OCI-LY1 (cell line): ENCODE data around the gene GLG1.

Source experiments
- H2AFZ ChIP-seq: fragments of 200-600 bp; sonication (generic), shearing (Covaris generic); 2 replicates; pipeline ENCODE4 v1.6.0; 2014; ENCODE audit warnings: antibody characterized with exemption, mild to moderate bottlenecking, low read length
- H3F3A ChIP-seq: fragments of 200-600 bp; sonication (generic), shearing (Covaris generic); 2 replicates; pipeline ENCODE4 v1.6.0; 2014; ENCODE audit warnings: mild to moderate bottlenecking, antibody characterized with exemption, low read length, moderate library complexity; ENCODE audit not compliant: insufficient read depth
- H3K27ac ChIP-seq: fragments of 200-600 bp; sonication (generic); 2 replicates; pipeline ENCODE4 v1.5.1; 2014; ENCODE audit warnings: low read length, mixed run types, mild to moderate bottlenecking, low read depth; ENCODE audit not compliant: poor library complexity, severe bottlenecking
- H3K27me3 ChIP-seq: fragments of 200-600 bp; sonication (generic); 2 replicates; pipeline ENCODE4 v1.6.0; 2014; ENCODE audit warnings: antibody characterized with exemption, mild to moderate bottlenecking, low read length, moderate library complexity; ENCODE audit not compliant: insufficient read depth
- H3K36me3 ChIP-seq: fragments of 200-600 bp; sonication (generic); 2 replicates; pipeline ENCODE4 v1.6.1; 2014; ENCODE audit warnings: mild to moderate bottlenecking, antibody characterized with exemption, low read length, moderate library complexity, mixed read lengths; ENCODE audit not compliant: insufficient read depth
- H3K4me1 ChIP-seq: fragments of 200-600 bp; sonication (generic); 2 replicates; pipeline ENCODE4 v1.5.1; 2014; ENCODE audit warnings: mild to moderate bottlenecking, low read length, moderate library complexity; ENCODE audit not compliant: insufficient read depth, severe bottlenecking
- H3K4me2 ChIP-seq: fragments of 200-600 bp; sonication (generic), shearing (Covaris generic); 2 replicates; pipeline ENCODE4 v1.6.1; 2014; ENCODE audit warnings: low read length
- H3K4me3 ChIP-seq: fragments of 200-600 bp; sonication (generic); 2 replicates; pipeline ENCODE4 v1.5.1; 2014; ENCODE audit warnings: low read length, low read depth, mild to moderate bottlenecking, mixed read lengths; ENCODE audit not compliant: poor library complexity, severe bottlenecking
- H3K79me2 ChIP-seq: fragments of 200-600 bp; shearing (Covaris generic); 2 replicates; pipeline ENCODE4 v1.6.1; 2016; ENCODE audit warnings: mixed run types, low read length, mixed read lengths; ENCODE audit not compliant: insufficient read depth
- H3K9ac ChIP-seq: fragments of 200-600 bp; sonication (generic), shearing (Covaris generic); 2 replicates; pipeline ENCODE4 v1.6.1; 2014; ENCODE audit warnings: mild to moderate bottlenecking, low read length, mixed read lengths
- H3K9me2 ChIP-seq: fragments of 200-600 bp; sonication (generic), shearing (Covaris generic); 2 replicates; pipeline ENCODE4 v1.6.1; 2014; ENCODE audit warnings: low read depth, mild to moderate bottlenecking, low read length, mixed read lengths
- H3K9me3 ChIP-seq: fragments of 200-600 bp; shearing (Covaris generic); 2 replicates; pipeline ENCODE4 v1.6.1; 2014; ENCODE audit warnings: low read length, mixed read lengths
- H4K20me1 ChIP-seq: fragments of 200-600 bp; sonication (generic), shearing (Covaris generic); 2 replicates; pipeline ENCODE4 v1.6.0; 2016; ENCODE audit warnings: mild to moderate bottlenecking, low read length; ENCODE audit not compliant: insufficient read depth
- CTCF ChIP-seq: fragments of 200-600 bp; sonication (generic), shearing (Covaris generic); IDR thresholded peaks from 2 replicates; pipeline ENCODE4 v1.5.1; 2017; ENCODE audit warnings: mild to moderate bottlenecking, antibody characterized with exemption, low read length, moderate library complexity, mixed read lengths
- EZH2 ChIP-seq: fragments of 200-600 bp; sonication (generic), shearing (Covaris generic); IDR thresholded peaks from 2 replicates; pipeline ENCODE4 v1.8.0; 2017; ENCODE audit warnings: borderline replicate concordance, mixed run types, mild to moderate bottlenecking, antibody characterized with exemption, low read length, moderate library complexity, mixed read lengths

GLG1 gene

DNA sequence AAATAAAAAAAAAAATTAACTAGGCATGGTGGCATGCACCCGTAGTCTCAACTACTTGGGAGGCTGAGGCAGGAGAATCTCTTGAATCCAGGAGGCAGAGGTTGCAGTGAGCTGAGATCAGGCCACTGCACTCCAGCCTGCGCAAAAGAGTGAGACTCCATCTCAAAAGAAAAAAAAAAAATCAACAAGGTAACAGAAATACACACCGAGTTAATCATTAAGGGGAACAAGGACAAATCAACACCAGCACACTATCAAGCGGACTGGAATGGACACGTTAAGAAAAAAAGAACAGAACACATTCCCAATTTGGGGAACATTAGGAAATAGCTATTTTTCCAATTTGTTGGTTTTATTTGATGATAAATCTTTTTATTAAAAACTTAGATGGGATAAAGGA lies 28.4 kb upstream of the GLG1 start:
- no peaks in the 10 kb centered on the region for H3K9me3 ChIP-seq
- H3K36me3 ChIP-seq, result peaks cover 97% of the 10 kb centered on the region
- H3K4me1 ChIP-seq, result no peaks in the 10 kb centered on the region
- H3K9me2 ChIP-seq, result no peaks in the 10 kb centered on the region
- H3K4me2 ChIP-seq, result no peak overlapping the region
- no peak overlapping the region for H2AFZ ChIP-seq
- TF ChIP-seq CTCF (no peak), EZH2 (no peak)
- no peaks in the 10 kb centered on the region for H3F3A ChIP-seq
- H3K9ac ChIP-seq, result no peak overlapping the region
- no peaks in the 10 kb centered on the region for H3K79me2 ChIP-seq
- H3K4me3 ChIP-seq, result no peak overlapping the region
- no peak overlapping the region for H3K27ac ChIP-seq
- no peaks in the 10 kb centered on the region for H4K20me1 ChIP-seq
- no peaks in the 10 kb centered on the region for H3K27me3 ChIP-seq

DNA sequence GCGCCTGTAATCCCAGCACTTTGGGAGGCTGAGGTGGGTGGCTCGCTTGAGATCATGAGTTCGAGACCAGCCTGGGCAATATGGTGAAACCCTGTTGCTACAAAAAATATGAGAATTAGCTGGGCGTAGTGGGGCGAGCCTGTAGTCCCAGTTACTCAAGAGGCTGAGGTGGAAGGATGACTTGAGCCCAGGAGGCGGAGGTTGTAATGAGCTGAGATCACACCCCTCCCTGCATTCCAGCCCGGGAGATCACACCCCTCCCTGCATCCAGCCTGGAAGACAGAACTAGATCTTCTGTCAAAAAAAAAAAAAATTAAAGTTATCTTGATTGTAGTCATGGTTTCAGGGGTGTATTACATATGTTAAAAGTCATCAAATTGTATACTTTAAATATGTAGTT lies 26.8 kb upstream of the GLG1 start:
- H3K27me3 ChIP-seq, result no peaks in the 10 kb centered on the region
- H3K9me3 ChIP-seq, result no peaks in the 10 kb centered on the region
- TF ChIP-seq CTCF (no peak), EZH2 (no peak)
- no peak overlapping the region for H3K9ac ChIP-seq
- H3K4me2 ChIP-seq, result no peak overlapping the region
- H3K4me1 ChIP-seq, result no peaks in the 10 kb centered on the region
- no peaks in the 10 kb centered on the region for H4K20me1 ChIP-seq
- no peak overlapping the region for H2AFZ ChIP-seq
- no peaks in the 10 kb centered on the region for H3K79me2 ChIP-seq
- no peak overlapping the region for H3K4me3 ChIP-seq
- no peaks in the 10 kb centered on the region for H3F3A ChIP-seq
- H3K36me3 ChIP-seq, result peaks cover 97% of the 10 kb centered on the region
- no peaks in the 10 kb centered on the region for H3K9me2 ChIP-seq
- no peak overlapping the region for H3K27ac ChIP-seq

DNA sequence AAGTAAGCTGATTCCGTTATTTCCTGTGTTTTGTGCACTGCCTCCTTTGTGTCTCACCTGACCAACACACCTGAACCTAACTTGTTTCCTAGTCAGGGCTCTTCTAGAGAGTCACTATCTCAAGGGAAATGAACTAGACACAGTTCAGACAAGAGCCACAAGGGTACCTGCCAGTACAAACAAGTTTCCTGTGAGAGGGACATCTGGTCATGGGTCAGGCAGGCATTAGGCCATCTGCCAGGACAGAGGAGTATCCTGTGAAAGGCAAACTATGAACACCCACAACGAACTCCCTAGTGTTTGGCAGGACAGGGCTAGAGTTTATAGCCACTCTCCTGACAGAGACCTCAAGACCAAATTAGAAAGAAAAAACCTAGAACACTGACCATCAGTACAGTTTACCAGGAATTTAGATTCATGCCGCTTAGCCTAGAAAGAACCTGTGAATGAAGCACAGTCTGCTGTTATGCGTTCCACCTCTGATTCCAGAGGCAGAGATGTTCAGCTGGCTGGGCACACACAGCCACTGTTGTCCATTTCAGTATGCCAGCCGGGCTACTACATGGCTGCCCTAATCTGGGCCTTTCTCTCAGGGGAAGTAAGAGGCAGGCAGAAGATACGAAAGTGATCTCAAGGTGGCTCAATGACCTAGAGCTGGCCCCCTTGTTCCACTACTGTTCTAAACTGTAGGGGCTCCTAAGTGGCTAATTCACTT lies 20.7 kb upstream of the GLG1 start:
- no peak overlapping the region for H2AFZ ChIP-seq
- no peaks in the 10 kb centered on the region for H3K79me2 ChIP-seq
- no peaks in the 10 kb centered on the region for H3F3A ChIP-seq
- no peak overlapping the region for H3K4me2 ChIP-seq
- no peaks in the 10 kb centered on the region for H3K9me3 ChIP-seq
- H3K27me3 ChIP-seq, result no peaks in the 10 kb centered on the region
- TF ChIP-seq CTCF (no peak), EZH2 (no peak)
- H4K20me1 ChIP-seq, result no peaks in the 10 kb centered on the region
- peaks cover 99% of the 10 kb centered on the region for H3K36me3 ChIP-seq
- H3K27ac ChIP-seq, result no peak overlapping the region
- H3K4me3 ChIP-seq, result no peak overlapping the region
- H3K9ac ChIP-seq, result no peak overlapping the region
- no peaks in the 10 kb centered on the region for H3K9me2 ChIP-seq
- no peaks in the 10 kb centered on the region for H3K4me1 ChIP-seq
